ENCODE results near the gene RPGRIP1L. TPM values are rescaled to one million over a fixed set of nuclear protein-coding genes. Genes with fewer than 3 reads are reported as not detected.
A peak's percentile ranks its signal among the peaks of the same experiment; 100 is the strongest.

Gene RPGRIP1L
- total RNA-seq, 1 experiment from 2014 or later: 9.8 TPM

- ChIA-PET CTCF (interaction anchor here (0.6 to 4.9 kb wide), 8 partner anchors 9 to 794 kb away, joined by 3 to 53 read pairs (median 11); partner anchors contain the start of genes FTO and RPGRIP1L), POLR2A (no interaction called here)
- ATAC-seq (no peak), DNase-seq (ENCODE audit: low spot score) (no peak)
- H3K36me3 Mint-ChIP-seq: no peaks in the 10 kb centered on the region
- H3K27me3 Mint-ChIP-seq (ENCODE audit: low read depth): no peaks in the 10 kb centered on the region
- TF ChIP-seq ATF2 (CRISPR knock-in tag; IDR thresholded peaks at IDR 0.05; ENCODE audit: borderline replicate concordance, low read depth) (no peak), ARID4B (CRISPR knock-in tag; IDR thresholded peaks at IDR 0.05; ENCODE audit: borderline replicate concordance) (no peak), ZSCAN18 (CRISPR knock-in tag; IDR thresholded peaks at IDR 0.05) (no peak), ATF3 (CRISPR knock-in tag; conservative IDR thresholded peaks at IDR 0.05) (no peak), HMGXB4 (CRISPR knock-in tag; IDR thresholded peaks at IDR 0.05) (no peak), ZNF219 (CRISPR knock-in tag; IDR thresholded peaks at IDR 0.05; ENCODE audit: borderline replicate concordance) (no peak), ATF1 (CRISPR knock-in tag; IDR thresholded peaks at IDR 0.05) (no peak), IRF1 (CRISPR knock-in tag; IDR thresholded peaks at IDR 0.05) (no peak), SMAD3 (CRISPR knock-in tag; IDR thresholded peaks at IDR 0.05; ENCODE audit: borderline replicate concordance) (no peak), FOXP4 (CRISPR knock-in tag; IDR thresholded peaks at IDR 0.05) (no peak), ZBTB21 (CRISPR knock-in tag; IDR thresholded peaks at IDR 0.05; ENCODE audit: borderline replicate concordance) (no peak), E2F1 (CRISPR knock-in tag; IDR thresholded peaks at IDR 0.05) (no peak), NR1H2 (CRISPR knock-in tag; IDR thresholded peaks at IDR 0.05) (no peak), MXD4 (CRISPR knock-in tag; IDR thresholded peaks at IDR 0.05; ENCODE audit: borderline replicate concordance) (no peak)
- peak overlapping the region; percentile 19; the same call in 1 of the 2 replicates for H3K27ac Mint-ChIP-seq
- no peak overlapping the region for H3K4me3 Mint-ChIP-seq
- H3K9me3 Mint-ChIP-seq: peaks cover 15% of the 10 kb centered on the region
- peaks cover 27% of the 10 kb centered on the region for H3K4me1 Mint-ChIP-seq
These were observed 41.4 kb upstream of the RPGRIP1L start for GRCh38 chr16:53745086-53745485.

Data from WTC11 (cell line).